Amniotic stem cell (primary cell): ENCODE data around the gene NR4A2.

Source experiments
- DNase-seq: peaks from one replicate; lab custom pipeline; 2025; lab: John Stamatoyannopoulos, UW

The NR4A2 gene

DNA sequence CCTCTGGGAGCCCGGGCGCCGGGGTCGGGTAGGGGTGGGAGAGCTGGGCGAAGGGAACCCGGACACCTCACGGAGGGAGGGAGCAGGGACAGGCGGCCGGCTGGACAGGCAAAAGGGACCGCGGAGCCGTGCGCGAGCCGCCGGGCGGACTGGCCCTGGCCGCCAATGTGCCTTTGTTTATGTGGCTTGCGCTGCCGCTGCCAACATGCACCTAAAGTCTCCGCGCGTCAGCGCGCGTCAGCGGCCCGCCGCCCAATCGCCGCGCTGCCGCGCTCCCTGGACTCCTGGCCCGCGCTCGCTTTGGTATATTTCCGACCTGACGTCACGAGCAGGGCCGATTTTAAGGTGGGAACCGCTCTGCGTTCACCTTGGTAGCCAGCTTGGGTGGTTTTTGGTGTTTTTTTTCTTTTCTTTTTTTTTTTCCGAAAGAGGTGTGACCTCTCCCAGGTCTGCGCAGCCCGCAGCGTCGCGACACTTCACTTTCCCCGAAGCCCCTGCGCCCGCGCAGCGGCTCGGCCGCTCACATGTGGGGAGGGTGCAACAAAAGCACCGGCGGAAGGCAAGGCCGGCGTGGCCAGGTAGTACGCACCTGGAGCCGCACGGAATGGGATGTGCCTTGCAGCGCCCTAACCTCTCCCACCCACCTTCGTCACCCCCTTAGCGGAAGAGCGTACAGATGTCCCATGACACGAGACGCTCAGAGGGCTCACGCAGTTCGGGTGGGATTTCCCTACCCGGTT is at the start of gene NR4A2:
TSS of gene NR4A2 (minus strand) at position 188 of the 740 bp plus-strand sequence. CDS start 2,535 bp downstream, outside the sequence.
- DNase-seq: peak; percentile 84

DNA sequence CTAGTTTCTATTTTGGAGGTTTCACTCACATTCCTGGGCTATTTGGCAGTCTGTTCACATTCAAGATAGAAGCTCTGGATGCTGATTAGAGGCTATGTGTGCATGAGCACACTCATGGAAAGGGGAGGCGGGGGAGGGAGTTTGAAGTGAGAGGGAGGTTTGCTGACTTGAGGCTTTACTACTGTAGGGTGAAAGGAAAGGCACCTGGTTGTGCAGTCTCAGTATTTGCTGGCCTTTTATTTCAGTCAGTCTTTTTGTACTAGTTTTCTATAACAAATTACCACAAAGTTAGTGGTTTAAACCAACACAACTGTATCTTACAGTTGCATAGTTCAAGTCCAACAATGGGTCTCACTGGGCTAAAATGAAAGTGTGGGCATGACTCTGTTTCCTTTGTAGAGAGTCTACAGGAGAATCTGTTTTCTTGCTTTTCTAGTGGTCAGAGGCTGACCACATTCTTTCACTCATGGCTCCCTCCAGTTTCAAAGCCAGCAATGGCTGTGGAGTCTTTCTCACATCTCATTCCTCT is 47.7 kb upstream of the NR4A2 start:
- no peak for DNase-seq

DNA sequence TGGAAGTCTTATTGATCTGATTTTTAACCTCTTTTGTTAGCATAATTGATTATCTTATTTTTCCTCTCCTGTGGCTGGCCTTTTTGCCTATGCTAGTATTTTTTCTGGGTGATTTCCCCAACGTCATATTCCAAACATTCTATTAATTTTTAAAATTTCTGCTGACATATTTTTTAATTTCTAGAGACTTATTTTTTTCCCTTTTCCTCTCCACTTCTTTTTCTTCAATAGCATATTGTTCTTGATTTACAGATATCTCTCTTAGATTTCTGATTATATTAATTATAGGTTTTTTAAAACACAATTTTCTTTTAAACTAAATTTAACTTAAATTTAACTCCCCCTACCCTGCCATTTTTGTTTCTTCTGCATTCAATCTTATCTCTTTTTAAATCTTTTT is 47.2 kb upstream of the NR4A2 start:
- DNase-seq: no peak

DNA sequence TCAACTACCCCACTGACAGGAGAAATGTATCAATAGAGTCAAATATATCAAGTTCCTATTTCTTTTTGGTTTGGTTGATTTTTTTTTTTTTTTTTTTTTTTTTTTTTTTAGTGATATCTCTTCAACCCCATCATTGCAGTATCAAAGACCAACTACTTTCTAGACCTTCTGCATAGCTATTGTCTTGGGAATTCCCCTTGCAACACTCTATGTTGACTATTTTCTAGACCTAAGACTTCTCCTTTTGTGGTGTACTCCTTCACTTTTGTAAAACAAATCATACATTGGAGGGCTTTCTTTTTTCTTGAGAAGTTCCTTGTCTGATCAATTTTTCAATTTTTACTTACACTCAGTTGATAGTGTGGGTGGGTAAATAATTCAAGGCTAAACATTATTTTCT is 46.5 kb upstream of the NR4A2 start:
- no peak for DNase-seq

DNA sequence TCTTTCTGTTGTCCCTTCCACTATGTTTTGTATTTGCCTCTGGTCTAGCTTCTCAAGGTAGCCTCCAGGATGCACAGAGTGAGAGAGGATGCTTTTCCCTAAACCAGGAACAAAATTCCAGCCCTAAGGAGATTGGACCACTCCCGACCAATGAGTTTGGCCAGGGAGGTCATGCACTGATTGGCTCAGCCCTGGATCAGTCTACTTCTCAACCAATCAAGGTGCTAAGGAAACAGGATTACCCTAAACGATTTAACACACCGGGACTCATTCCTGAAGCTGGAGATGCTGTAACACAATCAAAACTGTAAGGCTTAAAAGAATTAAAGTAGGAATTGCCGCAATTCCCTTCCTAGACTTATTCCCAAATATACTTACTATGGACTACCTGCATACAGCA is 34.2 kb upstream of the NR4A2 start:
- DNase-seq: no peak

- DNase-seq: no peak
Observed at GRCh38 chr2:156363141-156363540, 30.6 kb upstream of the NR4A2 start.

GRCh38 chr2:156356014-156356754 is 23.7 kb upstream of the NR4A2 start:
- no peak for DNase-seq

- no peak for DNase-seq
Observed at GRCh38 chr2:156352911-156353310, 20.4 kb upstream of the NR4A2 start.

GRCh38 chr2:156350374-156351142 is 18.0 kb upstream of the NR4A2 start:
- no peak for DNase-seq

GRCh38 chr2:156349605-156350004 is 17.1 kb upstream of the NR4A2 start:
- DNase-seq: no peak

GRCh38 chr2:156349161-156349560 is 16.6 kb upstream of the NR4A2 start:
- no peak for DNase-seq

- DNase-seq: no peak
Observed at GRCh38 chr2:156347431-156347830, 14.9 kb upstream of the NR4A2 start.

DNA sequence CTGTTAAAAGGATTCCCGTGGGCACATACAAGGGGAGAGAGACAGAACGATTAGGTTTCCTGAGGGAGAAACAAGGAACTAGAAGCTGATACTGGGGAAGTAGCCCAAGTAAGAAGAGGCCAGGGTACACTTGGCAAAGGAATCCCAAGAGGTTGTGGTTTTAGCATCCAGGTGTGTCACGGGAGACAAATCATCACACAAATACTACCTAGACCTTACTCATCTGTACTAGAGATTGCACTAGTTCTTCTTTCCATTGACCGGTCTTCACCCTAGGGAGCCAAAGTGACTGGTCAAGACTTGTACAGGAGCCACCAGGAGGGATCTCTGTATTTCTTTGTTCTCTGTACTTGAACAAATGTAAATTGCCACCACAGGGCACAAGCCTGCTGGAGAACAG is 14.2 kb upstream of the NR4A2 start:
- DNase-seq: no peak

- no peak for DNase-seq
Observed at GRCh38 chr2:156345582-156345981, 13.1 kb upstream of the NR4A2 start.

DNA sequence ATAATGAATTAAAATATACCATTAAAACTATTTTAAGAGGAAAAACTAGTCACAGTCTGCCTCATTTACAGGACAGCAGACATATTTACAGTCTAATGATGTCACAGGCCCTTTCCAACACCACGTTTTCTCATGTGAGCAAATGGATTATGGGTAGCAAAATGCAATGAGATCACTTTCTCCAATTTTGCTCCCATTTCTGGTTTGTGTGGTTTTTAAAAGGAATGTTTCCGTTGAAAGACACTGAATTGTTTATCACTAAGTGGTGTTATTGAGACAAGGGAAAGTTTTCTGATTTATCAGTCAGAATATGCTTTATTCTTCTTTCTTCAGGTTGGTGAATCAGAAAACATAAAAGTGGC is 11.4 kb upstream of the NR4A2 start:
- no peak for DNase-seq

- DNase-seq: no peak
Observed at GRCh38 chr2:156343096-156343939, 10.8 kb upstream of the NR4A2 start.

- DNase-seq: peak; percentile 92
Observed at GRCh38 chr2:156342254-156343095, 10.0 kb upstream of the NR4A2 start.

- peak; percentile 85 for DNase-seq
Observed at GRCh38 chr2:156341452-156342253, 9.1 kb upstream of the NR4A2 start.

GRCh38 chr2:156340804-156341451 is 8.4 kb upstream of the NR4A2 start:
- DNase-seq: no peak
